Measurements from ENCODE around the gene KLHDC8A. TPM values are rescaled to one million over a fixed set of nuclear protein-coding genes. Genes with fewer than 3 reads are reported as not detected.
"Not testable (repeated sequence)": the region's sequence is repeated elsewhere in the genome, so short reads cannot be mapped to it uniquely, and the experiment has no call there.

KLHDC8A gene
- total RNA-seq, 4 donors from 2014 or later = not detected

- DNase-seq (ENCODE audit: low spot score) (no peak), ATAC-seq (ENCODE audit: low FRiP score) (no peak)
- TF ChIP-seq CTCF (IDR thresholded peaks at IDR 0.05) = no peak
Measured at GRCh38 chr1:205387845-205388244, 31.1 kb upstream of the KLHDC8A start.

GRCh38 chr1:205382990-205383389 lies 26.3 kb upstream of the KLHDC8A start:
- not testable (repeated sequence) for ATAC-seq (ENCODE audit: low FRiP score); DNase-seq (ENCODE audit: low spot score)

- no peak for TF ChIP-seq CTCF (IDR thresholded peaks at IDR 0.05)
- ATAC-seq (ENCODE audit: low FRiP score) (no peak), DNase-seq (ENCODE audit: low spot score) (no peak)
Measured at GRCh38 chr1:205382561-205382960, 25.8 kb upstream of the KLHDC8A start.

GRCh38 chr1:205381305-205381704 lies 24.6 kb upstream of the KLHDC8A start:
- TF ChIP-seq CTCF (IDR thresholded peaks at IDR 0.05) = no peak
- ATAC-seq (ENCODE audit: low FRiP score) (no peak), DNase-seq (ENCODE audit: low spot score) (no peak)

GRCh38 chr1:205380882-205381281 lies 24.2 kb upstream of the KLHDC8A start:
- no peak for DNase-seq (ENCODE audit: low spot score)
- no peak for ATAC-seq (ENCODE audit: low FRiP score)
- no peak for TF ChIP-seq CTCF (IDR thresholded peaks at IDR 0.05)

- no peak for TF ChIP-seq CTCF (IDR thresholded peaks at IDR 0.05)
- DNase-seq (ENCODE audit: low spot score) = no peak
- no peak for ATAC-seq (ENCODE audit: low FRiP score)
Measured at GRCh38 chr1:205379056-205379455, 22.3 kb upstream of the KLHDC8A start.

- no peak for ATAC-seq (ENCODE audit: low FRiP score)
- no peak for DNase-seq (ENCODE audit: low spot score)
- TF ChIP-seq CTCF (IDR thresholded peaks at IDR 0.05) = no peak
Measured at GRCh38 chr1:205377355-205377754, 20.6 kb upstream of the KLHDC8A start.

- TF ChIP-seq CTCF (IDR thresholded peaks at IDR 0.05) = no peak
- DNase-seq (ENCODE audit: low spot score) (no peak), ATAC-seq (ENCODE audit: low FRiP score) (no peak)
Measured at GRCh38 chr1:205376739-205377138, 20.0 kb upstream of the KLHDC8A start.

Data from omental fat pad (tissue), 4 donors.